Astrocyte of the spinal cord (primary cell): ENCODE measurements around the gene RIMS3.
"Not testable (repeated sequence)": the region's sequence is repeated elsewhere in the genome, so short reads cannot be mapped to it uniquely, and the experiment has no call there.

Experiments
- DNase-seq: peaks from one replicate; pipeline ENCODE4 v3.0.0; 2011; ENCODE audit warnings: low read depth, low spot score
- H3K4me3 ChIP-seq: 2 replicates; pipeline ENCODE4 v1.5.1; 2011; ENCODE audit warnings: low read depth, mild to moderate bottlenecking, low read length, moderate library complexity
- in situ Hi-C: cut with HindIII; loops from 2 replicates; pipeline ENCODE4 v1.10.0; 2017; ENCODE audit warnings: low sequenced_read_pairs
- TF ChIP-seq, protein P1 (sequence below): IDR thresholded peaks from 2 replicates; pipeline ENCODE4 v1.5.1; 2012; ENCODE audit warnings: low read depth, mild to moderate bottlenecking, low read length, inconsistent platforms

The RIMS3 gene

DNA sequence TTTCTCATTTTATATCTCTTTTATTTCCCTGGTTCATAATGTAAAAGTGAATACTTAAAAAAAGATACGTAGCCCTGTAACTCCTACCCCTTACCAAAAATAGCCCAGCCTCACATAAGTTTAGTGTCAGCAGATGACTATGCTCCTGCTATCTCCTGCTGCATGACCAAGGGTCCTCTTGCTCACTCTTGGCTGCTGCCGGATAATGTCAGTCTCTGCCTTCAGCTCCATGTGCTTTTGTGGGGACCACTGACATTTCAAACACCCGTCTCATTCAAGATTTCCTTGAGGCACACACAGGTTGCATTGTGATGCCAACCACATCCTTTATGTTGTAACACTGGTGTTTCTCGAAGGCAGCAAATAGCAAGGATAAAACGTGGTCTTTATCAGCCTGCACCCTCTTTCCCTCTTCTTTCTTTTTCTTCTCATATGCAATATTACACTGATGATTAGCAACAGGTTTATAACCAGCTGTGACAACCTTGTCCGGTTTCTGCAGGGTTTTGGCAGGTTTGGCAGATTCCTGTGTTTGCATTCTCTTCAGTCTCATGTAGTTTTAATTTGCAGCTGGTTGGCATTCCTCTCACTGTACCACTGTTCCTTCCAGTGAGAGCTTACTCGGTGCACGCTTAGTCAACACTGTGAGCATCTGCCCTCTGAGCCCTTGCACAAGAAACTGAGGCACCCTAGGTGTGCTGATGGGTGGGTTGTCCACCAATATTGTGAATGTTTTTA lies 71.9 kb downstream of the RIMS3 start:
- TF ChIP-seq, protein P1, sequence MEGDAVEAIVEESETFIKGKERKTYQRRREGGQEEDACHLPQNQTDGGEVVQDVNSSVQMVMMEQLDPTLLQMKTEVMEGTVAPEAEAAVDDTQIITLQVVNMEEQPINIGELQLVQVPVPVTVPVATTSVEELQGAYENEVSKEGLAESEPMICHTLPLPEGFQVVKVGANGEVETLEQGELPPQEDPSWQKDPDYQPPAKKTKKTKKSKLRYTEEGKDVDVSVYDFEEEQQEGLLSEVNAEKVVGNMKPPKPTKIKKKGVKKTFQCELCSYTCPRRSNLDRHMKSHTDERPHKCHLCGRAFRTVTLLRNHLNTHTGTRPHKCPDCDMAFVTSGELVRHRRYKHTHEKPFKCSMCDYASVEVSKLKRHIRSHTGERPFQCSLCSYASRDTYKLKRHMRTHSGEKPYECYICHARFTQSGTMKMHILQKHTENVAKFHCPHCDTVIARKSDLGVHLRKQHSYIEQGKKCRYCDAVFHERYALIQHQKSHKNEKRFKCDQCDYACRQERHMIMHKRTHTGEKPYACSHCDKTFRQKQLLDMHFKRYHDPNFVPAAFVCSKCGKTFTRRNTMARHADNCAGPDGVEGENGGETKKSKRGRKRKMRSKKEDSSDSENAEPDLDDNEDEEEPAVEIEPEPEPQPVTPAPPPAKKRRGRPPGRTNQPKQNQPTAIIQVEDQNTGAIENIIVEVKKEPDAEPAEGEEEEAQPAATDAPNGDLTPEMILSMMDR, result no peak
- in situ Hi-C loops, result no loop called here
- DNase-seq, result no peak
- no peak overlapping the region for H3K4me3 ChIP-seq

DNA sequence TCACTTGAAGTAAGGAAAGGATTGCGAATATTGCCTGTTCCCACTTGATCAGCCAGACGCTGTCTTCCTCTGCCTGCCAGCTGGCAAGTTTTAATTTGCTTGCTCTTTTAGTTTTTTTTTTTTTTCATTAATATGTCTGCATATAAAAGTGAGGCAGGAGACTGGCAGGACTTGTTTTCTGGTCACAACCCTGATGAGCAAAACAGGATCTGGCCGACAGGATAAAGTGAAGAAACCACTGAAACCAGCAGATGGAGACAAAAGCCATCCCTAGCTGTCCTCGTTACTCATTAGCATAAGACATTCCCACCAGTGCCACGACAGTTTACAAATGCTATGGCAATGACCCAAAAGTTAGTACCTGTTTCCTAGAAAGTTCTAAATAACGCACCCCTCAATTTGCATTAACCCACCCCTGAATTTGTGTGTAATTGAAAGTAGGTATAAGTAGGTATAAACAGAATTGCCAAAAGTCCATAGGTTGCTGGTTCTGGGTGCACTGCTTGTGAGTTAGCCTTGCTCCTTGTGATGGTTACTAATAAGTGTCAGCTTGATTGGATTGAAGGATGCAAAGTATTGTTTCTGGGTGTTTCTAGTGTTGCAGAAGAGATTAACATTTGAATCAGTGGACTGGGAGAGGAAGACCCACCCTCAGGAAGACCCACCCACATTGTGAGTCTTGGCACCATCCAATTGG lies 73.2 kb downstream of the RIMS3 start:
- no peak overlapping the region for H3K4me3 ChIP-seq
- TF ChIP-seq, protein P1, result peak; percentile 56
- in situ Hi-C loops, result no loop called here
- DNase-seq, result peak; percentile 27

DNA sequence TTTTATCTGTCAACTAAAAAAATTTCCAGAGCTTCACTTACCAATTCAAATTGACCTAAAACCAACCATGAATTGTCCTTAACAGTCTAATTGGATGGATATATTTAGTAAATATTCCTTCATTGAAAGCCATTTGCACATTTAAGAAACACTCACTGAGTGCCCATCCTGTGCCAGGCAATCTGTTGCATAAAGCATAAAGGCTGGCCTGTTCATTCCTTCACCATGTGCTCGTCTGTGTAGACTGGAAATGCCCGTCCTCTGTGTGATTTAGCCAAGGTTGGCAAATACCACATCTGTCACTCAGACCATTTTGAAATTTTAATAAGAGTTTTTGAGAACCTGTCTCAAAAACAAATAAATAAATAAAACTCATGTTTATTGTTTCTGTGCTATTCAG lies 76.9 kb downstream of the RIMS3 start:
- H3K4me3 ChIP-seq, result no peak overlapping the region
- in situ Hi-C loops, result no loop called here
- TF ChIP-seq, protein P1, result no peak
- DNase-seq, result no peak

DNA sequence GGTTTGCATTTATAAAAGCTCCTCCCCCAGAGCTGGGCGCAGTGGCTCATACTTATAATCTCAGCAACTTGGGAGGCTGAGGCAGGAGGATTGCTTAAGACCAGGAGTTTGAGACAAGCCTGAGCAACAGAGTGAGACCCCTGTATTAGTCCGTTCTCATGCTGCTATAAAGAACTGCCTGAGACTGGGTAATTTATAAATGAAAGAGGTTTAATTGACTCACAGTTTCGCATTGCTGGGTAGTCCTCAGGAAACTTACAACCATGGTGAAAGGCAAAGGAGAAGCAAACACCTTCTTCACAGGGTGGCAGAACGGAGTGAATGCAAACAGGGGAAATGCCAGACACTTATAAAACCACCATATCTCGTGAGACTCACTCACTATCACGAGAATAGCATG lies 81.5 kb downstream of the RIMS3 start:
- in situ Hi-C loops, result no loop called here
- no peak for DNase-seq
- H3K4me3 ChIP-seq, result no peak overlapping the region
- TF ChIP-seq, protein P1, result no peak

DNA sequence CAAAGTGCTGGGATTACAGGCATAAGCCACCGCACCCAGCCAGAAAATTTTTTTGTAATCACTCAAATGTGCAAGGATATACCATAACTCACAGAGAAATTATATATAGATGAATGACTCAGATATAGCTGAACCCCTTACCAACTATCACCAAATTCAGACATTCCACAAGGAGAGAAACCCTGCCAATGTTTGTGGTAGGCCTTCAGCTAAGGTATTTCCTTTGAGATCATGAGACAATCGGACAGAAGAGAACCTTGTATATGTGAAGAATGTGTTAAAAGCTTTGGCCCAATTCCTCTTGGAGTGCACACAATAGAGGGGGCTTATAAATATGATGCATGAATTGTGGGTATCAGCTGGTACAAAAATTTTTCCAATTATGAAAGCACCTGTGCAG lies 83.4 kb downstream of the RIMS3 start:
- H3K4me3 ChIP-seq, result no peak overlapping the region
- DNase-seq, result peak; percentile 31

DNA sequence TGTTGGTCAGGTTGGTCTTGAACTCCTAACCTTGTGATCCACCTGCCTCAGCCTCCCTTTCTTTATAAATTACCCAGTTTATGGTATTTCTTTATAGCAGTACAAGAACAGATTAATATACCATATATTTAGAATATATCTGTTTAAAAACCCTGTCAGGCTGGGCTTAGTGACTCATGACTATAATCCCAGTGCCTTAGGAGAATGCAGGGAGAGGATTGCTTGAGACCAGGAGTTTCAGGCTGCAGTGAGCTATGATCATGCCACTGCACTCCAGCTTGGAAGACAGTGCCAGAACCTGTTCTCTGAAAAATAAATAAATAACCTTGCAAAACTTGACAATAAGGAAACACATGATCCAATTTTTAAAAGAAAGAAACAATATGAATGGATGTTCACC lies 90.1 kb downstream of the RIMS3 start:
- TF ChIP-seq, protein P1, result no peak
- no peak for DNase-seq
- in situ Hi-C loops, result no loop called here
- no peak overlapping the region for H3K4me3 ChIP-seq

More for the DNA sequence above, 83.4 kb downstream of the RIMS3 start:
- in situ Hi-C loops, result no loop called here
- TF ChIP-seq, protein P1, result no peak

DNA sequence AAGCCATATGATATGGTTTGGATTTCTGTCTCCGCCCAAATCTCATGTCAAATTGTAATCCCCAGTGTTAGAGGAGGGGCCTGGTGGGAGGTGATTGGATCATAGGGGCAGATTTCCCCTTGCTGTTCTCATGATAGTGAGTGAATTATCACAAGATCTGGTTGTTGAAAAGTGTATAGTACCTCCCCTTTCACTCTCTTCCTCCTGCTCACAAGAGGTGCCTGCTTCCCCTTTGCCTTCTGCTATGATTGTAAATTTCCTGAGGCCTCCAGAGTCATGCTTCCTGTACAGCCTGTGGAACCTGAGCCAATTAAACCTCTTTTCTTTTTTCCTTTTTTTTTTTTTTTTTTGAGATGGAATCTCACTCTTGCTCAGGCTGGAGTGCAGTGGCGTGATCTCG lies 90.7 kb downstream of the RIMS3 start:
- in situ Hi-C loops, H3K4me3 ChIP-seq, DNase-seq: not testable (repeated sequence)
